WI38 (cell line): ENCODE data around the gene NTNG1.

Experiments used
- H3K4me3 ChIP-seq: 2 replicates; pipeline ENCODE4 v1.5.1; 2011; ENCODE audit warnings: low read depth, mild to moderate bottlenecking, control low read depth, low read length
- CTCF ChIP-seq: IDR thresholded peaks from 2 replicates; pipeline ENCODE4 v1.5.1; 2012; ENCODE audit warnings: low read depth, mild to moderate bottlenecking, control low read depth, low read length

Gene NTNG1

DNA sequence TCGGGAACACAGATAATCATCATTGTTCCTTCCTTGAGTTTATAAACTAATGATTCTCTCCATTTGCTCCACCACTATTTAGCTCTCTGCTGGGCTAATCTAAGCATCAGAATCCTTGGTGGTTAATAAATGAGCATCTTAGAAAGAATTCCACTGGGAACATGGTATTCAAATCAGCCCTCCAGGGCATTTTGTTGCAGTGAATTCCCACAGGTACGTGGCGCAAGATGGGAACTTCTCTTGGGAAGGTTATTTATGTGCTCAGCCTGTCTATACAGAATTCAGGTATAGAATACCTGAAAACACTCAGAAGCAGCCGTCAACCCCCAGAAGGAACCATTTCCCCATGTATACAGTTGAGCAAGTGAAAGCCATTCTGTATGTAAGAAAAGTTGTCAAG is 131.5 kb downstream of the NTNG1 start:
- TF ChIP-seq CTCF, result no peak

GRCh38 chr1:107273515-107273914 is 132.7 kb downstream of the NTNG1 start:
- H3K4me3 ChIP-seq, result no peak overlapping the region
- TF ChIP-seq CTCF, result no peak

More for the DNA sequence above, 131.5 kb downstream of the NTNG1 start:
- H3K4me3 ChIP-seq, result no peak overlapping the region

- no peak overlapping the region for H3K4me3 ChIP-seq
- no peak for TF ChIP-seq CTCF
Measured at GRCh38 chr1:107274227-107274626, 133.4 kb downstream of the NTNG1 start.

GRCh38 chr1:107276247-107276646 is 135.4 kb downstream of the NTNG1 start:
- TF ChIP-seq CTCF, result no peak
- no peak overlapping the region for H3K4me3 ChIP-seq

DNA sequence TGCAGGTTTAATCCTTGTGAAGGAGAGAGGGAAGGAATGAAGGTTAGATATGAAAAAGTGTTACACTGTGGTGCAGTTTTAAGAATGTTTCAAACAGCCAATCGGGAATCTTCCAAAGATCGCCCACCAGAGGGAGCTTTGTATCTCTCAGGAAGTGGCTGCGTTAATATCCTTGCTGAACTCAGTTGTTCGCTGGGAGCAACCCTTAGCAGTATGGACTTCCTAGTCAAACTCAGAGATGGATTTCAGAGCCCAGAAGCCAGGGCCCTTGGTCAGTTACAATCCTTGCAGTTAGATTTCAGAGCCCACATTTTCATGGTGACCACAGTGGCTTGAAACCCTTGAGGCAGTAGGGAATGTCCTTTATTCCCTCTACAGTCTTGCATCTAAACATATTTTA is 136.2 kb downstream of the NTNG1 start:
- TF ChIP-seq CTCF, result no peak

GRCh38 chr1:107286125-107286524 is 145.3 kb downstream of the NTNG1 start:
- TF ChIP-seq CTCF, result no peak
- no peak overlapping the region for H3K4me3 ChIP-seq

More for the DNA sequence above, 136.2 kb downstream of the NTNG1 start:
- H3K4me3 ChIP-seq, result no peak overlapping the region

DNA sequence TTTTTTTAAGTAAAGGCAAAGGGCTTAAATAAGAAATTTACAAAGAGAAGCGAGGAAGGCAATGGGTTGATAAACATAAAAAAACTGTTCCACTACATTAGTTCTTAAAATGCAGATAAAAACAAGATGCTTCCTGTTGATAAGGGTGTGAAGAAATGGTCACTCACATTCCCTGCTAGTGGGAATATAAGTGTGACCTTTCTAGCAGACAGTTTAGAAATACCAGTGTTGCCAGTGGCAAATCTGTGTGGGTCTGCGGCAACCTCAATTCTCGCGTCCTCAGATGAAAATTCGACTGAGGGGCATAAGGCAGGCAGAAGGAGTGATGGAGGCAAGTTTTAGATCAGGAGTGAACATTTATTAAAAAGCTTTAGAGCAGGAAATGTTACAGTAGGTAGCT is 151.1 kb downstream of the NTNG1 start:
- TF ChIP-seq CTCF, result no peak
- H3K4me3 ChIP-seq, result no peak overlapping the region
